H1 (cell line): Measurements from ENCODE around the gene MAGI2. TPM values are rescaled to one million over a fixed set of nuclear protein-coding genes. Genes with fewer than 3 reads are reported as not detected.

Experiments
- CTCF ChIA-PET: fragments of 300-600 bp; sonication (Branson Sonifier 250); formaldehyde crosslinking; loops from one replicate; lab custom pipeline; 2021; ENCODE audit not compliant: partially characterized antibody; lab: Charles Lee
- POLR2A ChIA-PET: fragments of 300-600 bp; sonication (Branson Sonifier 250); formaldehyde crosslinking; loops from one replicate; lab custom pipeline; 2021; ENCODE audit warnings: inconsistent platforms; ENCODE audit not compliant: partially characterized antibody; lab: Charles Lee
- DNase-seq, 2 experiments: peaks; one replicate each; pipeline versions ENCODE4 v3.0.0 to v3.0.0-alpha.2; 2010 to 2022; ENCODE audit warnings: low spot score in 2 of 2, low read depth in 1 of 2, mixed read lengths in 1 of 2
- FAIRE-seq: peaks from 2 replicates; lab custom pipeline; 2011; peaks lifted over from hg19 to GRCh38; lab: Jason Lieb, UNC
- H2AFZ ChIP-seq: 2 replicates; pipeline ENCODE4 v1.8.1; 2012; ENCODE audit warnings: low read length, inconsistent platforms
- H2AK5ac ChIP-seq: 2 replicates; pipeline ENCODE4 v1.6.1; 2013; ENCODE audit warnings: low read depth, low read length
- H2BK120ac ChIP-seq: replicated peaks from 2 replicates; pipeline ENCODE3; 2013; ENCODE audit warnings: low read depth, low read length, inconsistent platforms
- H2BK12ac ChIP-seq: 2 replicates; pipeline ENCODE4 v1.6.1; 2013; ENCODE audit warnings: low read depth, low read length
- H2BK15ac ChIP-seq: 2 replicates; pipeline ENCODE4 v1.6.1; 2013; ENCODE audit warnings: low read length
- H2BK20ac ChIP-seq: 2 replicates; pipeline ENCODE4 v1.6.1; 2013; ENCODE audit warnings: low read length
- H2BK5ac ChIP-seq: 2 replicates; pipeline ENCODE4 v1.6.1; 2013; ENCODE audit warnings: low read depth, low read length
- H3K14ac ChIP-seq: 2 replicates; pipeline ENCODE4 v1.6.1; 2013; ENCODE audit warnings: inconsistent platforms; ENCODE audit not compliant: insufficient read length
- H3K18ac ChIP-seq: 2 replicates; pipeline ENCODE4 v1.6.1; 2013; ENCODE audit warnings: low read length; ENCODE audit errors: extremely low read depth
- H3K23ac ChIP-seq: 2 replicates; pipeline ENCODE4 v1.6.1; 2013; ENCODE audit warnings: inconsistent platforms; ENCODE audit not compliant: insufficient read length
- H3K23me2 ChIP-seq: 2 replicates; pipeline ENCODE4 v1.6.1; 2013; ENCODE audit warnings: low read depth, low read length
- H3K27ac ChIP-seq: 2 replicates; pipeline ENCODE4 v1.6.1; 2011; ENCODE audit warnings: low read depth, low read length, inconsistent platforms
- H3K27me3 ChIP-seq, 4 experiments: replicated peaks in 1 of 4; 1 replicate in 1 of 4; 2 replicates in 3 of 4; pipeline versions ENCODE4 v1.6.1 to v1.8.1; 2011 to 2013; ENCODE audit warnings: low read length in 3 of 4, mild to moderate bottlenecking in 3 of 4, inconsistent platforms in 2 of 4, mixed read lengths in 2 of 4, moderate library complexity in 1 of 4; ENCODE audit not compliant: control insufficient read depth in 3 of 4, insufficient read depth in 3 of 4; ENCODE audit errors: extremely low read depth in 1 of 4
- H3K36me3 ChIP-seq, 4 experiments: 2 replicates each; pipeline versions ENCODE4 v1.6.1 to v1.8.1; 2011 to 2013; ENCODE audit warnings: mild to moderate bottlenecking in 4 of 4, low read length in 3 of 4, moderate library complexity in 2 of 4, control low read depth in 1 of 4, inconsistent platforms in 1 of 4; ENCODE audit not compliant: insufficient read depth in 4 of 4, control insufficient read depth in 2 of 4
- H3K4ac ChIP-seq: replicated peaks from 2 replicates; pipeline ENCODE3; 2013; ENCODE audit warnings: low read length, low read depth, mixed read lengths, inconsistent platforms; ENCODE audit not compliant: insufficient read length
- H3K4me1 ChIP-seq, 4 experiments: replicated peaks in 1 of 4; 1 replicate in 1 of 4; 2 replicates in 3 of 4; pipeline versions ENCODE4 v1.6.1 to v1.8.1; 2011 to 2013; ENCODE audit warnings: low read length in 3 of 4, inconsistent platforms in 2 of 4, mixed read lengths in 1 of 4; ENCODE audit not compliant: insufficient read depth in 4 of 4, control insufficient read depth in 3 of 4
- H3K4me2 ChIP-seq, 2 experiments: 2 replicates each; pipeline versions ENCODE4 v1.6.1 to v1.8.1; 2011 to 2013; ENCODE audit warnings: low read depth in 2 of 2, low read length in 2 of 2, control low read depth in 1 of 2, inconsistent platforms in 1 of 2, mild to moderate bottlenecking in 1 of 2; ENCODE audit not compliant: insufficient read depth in 1 of 2
- H3K4me3 ChIP-seq, 4 experiments: fragments of 200-600, 300-600 bp in 1 of 4; sonication (generic), shearing (Covaris generic), sonication (Bioruptor Twin) in 1 of 4; 2 replicates each; pipeline versions ENCODE4 v1.5.1 to v1.8.1; 2011 to 2016; ENCODE audit warnings: low read length in 4 of 4, low read depth in 3 of 4, control low read depth in 2 of 4, inconsistent platforms in 2 of 4, mild to moderate bottlenecking in 2 of 4, mixed read lengths in 1 of 4, moderate library complexity in 1 of 4; ENCODE audit not compliant: insufficient read depth in 2 of 4; ENCODE audit errors: extremely low read depth in 1 of 4
- H3K56ac ChIP-seq: replicated peaks from 2 replicates; pipeline ENCODE3; 2013; ENCODE audit warnings: low read depth, mild to moderate bottlenecking, mixed read lengths, low read length, inconsistent platforms; ENCODE audit not compliant: insufficient read length
- H3K79me1 ChIP-seq: 2 replicates; pipeline ENCODE4 v1.6.1; 2013; ENCODE audit warnings: low read depth, low read length, control low read depth
- H3K79me2 ChIP-seq, 2 experiments: 2 replicates each; pipeline versions ENCODE4 v1.6.1 to v1.8.1; 2012 to 2013; ENCODE audit warnings: low read length in 2 of 2, mild to moderate bottlenecking in 2 of 2, inconsistent platforms in 1 of 2; ENCODE audit not compliant: insufficient read depth in 2 of 2, control insufficient read depth in 1 of 2
- H3K9ac ChIP-seq, 4 experiments: replicated peaks in 1 of 4; 1 replicate in 1 of 4; 2 replicates in 3 of 4; pipeline versions ENCODE4 v1.6.1 to v1.8.1; 2011 to 2013; ENCODE audit warnings: low read depth in 3 of 4, low read length in 3 of 4, control low read depth in 2 of 4, mild to moderate bottlenecking in 2 of 4, moderate library complexity in 2 of 4, inconsistent platforms in 1 of 4; ENCODE audit errors: extremely low read depth in 1 of 4
- H3K9me3 ChIP-seq, 2 experiments: 2 replicates each; pipeline versions ENCODE4 v1.6.1 to v1.8.1; 2012 to 2013; ENCODE audit warnings: mild to moderate bottlenecking in 2 of 2, moderate library complexity in 2 of 2, control low read depth in 1 of 2, inconsistent platforms in 1 of 2, low read depth in 1 of 2, low read length in 1 of 2, mixed read lengths in 1 of 2; ENCODE audit not compliant: insufficient read depth in 2 of 2
- H4K20me1 ChIP-seq, 2 experiments: replicated peaks in 1 of 2; 2 replicates each; pipeline versions ENCODE3 to v1.8.1; 2011 to 2013; ENCODE audit warnings: inconsistent platforms in 2 of 2, low read length in 2 of 2, mild to moderate bottlenecking in 1 of 2; ENCODE audit not compliant: insufficient read depth in 2 of 2, control insufficient read depth in 1 of 2
- H4K5ac ChIP-seq: 2 replicates; pipeline ENCODE4 v1.6.1; 2013; ENCODE audit warnings: low read length, low read depth, mixed read lengths, inconsistent platforms; ENCODE audit not compliant: insufficient read length
- H4K8ac ChIP-seq: 2 replicates; pipeline ENCODE4 v1.8.0; 2013; ENCODE audit warnings: mild to moderate bottlenecking, moderate library complexity, low read length, inconsistent platforms; ENCODE audit not compliant: insufficient read depth; ENCODE audit errors: extremely low read depth
- H4K91ac ChIP-seq: replicated peaks from 2 replicates; pipeline ENCODE3; 2013; ENCODE audit warnings: low read length, mixed read lengths, inconsistent platforms; ENCODE audit not compliant: insufficient read length
- ATF3 ChIP-seq: IDR thresholded peaks from 2 replicates; pipeline ENCODE4 v1.6.1; 2011; ENCODE audit warnings: low read depth, mild to moderate bottlenecking, low read length; ENCODE audit not compliant: insufficient read depth
- E2F6 ChIP-seq: IDR thresholded peaks from 2 replicates; pipeline ENCODE4 v1.6.1; 2012; ENCODE audit warnings: inconsistent platforms
- EZH2 ChIP-seq: fragments of 200-600 bp; sonication (generic); IDR thresholded peaks from 2 replicates; pipeline ENCODE4 v1.7.1; 2012; ENCODE audit warnings: low read depth, mild to moderate bottlenecking, moderate library complexity, low read length, inconsistent platforms; ENCODE audit not compliant: severe bottlenecking
- GTF2F1 ChIP-seq: IDR thresholded peaks from 2 replicates; pipeline ENCODE4 v1.6.1; 2012; ENCODE audit warnings: low read depth, low read length, improper control_type of control experiment, borderline replicate concordance
- HDAC2 ChIP-seq, 2 experiments: fragments of 300-600 bp in 1 of 2; sonication (generic) in 1 of 2; IDR thresholded peaks; 2 replicates each; pipeline ENCODE4 v1.6.1; 2011 to 2012; ENCODE audit warnings: low read depth in 2 of 2, low read length in 2 of 2, mild to moderate bottlenecking in 2 of 2, moderate library complexity in 2 of 2, borderline replicate concordance in 1 of 2, inconsistent platforms in 1 of 2
- HDAC6 ChIP-seq: IDR thresholded peaks from one replicate; pipeline ENCODE4 v1.7.1; 2012; ENCODE audit warnings: low read depth, mild to moderate bottlenecking, inconsistent platforms, low read length, moderate library complexity
- JUN ChIP-seq: IDR thresholded peaks from 2 replicates; pipeline ENCODE4 v1.6.1; 2011; ENCODE audit warnings: low read depth, mild to moderate bottlenecking, improper control_type of control experiment, low read length
- POLR2AphosphoS5 ChIP-seq: IDR thresholded peaks from 2 replicates; pipeline ENCODE4 v1.6.1; 2011; ENCODE audit warnings: low read depth, low read length
- RFX5 ChIP-seq: IDR thresholded peaks from 2 replicates; pipeline ENCODE4 v1.6.1; 2011; ENCODE audit warnings: low read depth, low read length, improper control_type of control experiment, borderline replicate concordance
- SIN3A ChIP-seq, 2 experiments: IDR thresholded peaks in 1 of 2; conservative IDR thresholded peaks in 1 of 2; 2 replicates each; pipeline ENCODE4 v1.6.1; 2011 to 2012; ENCODE audit warnings: low read length in 2 of 2, improper control_type of control experiment in 1 of 2, low read depth in 1 of 2, mild to moderate bottlenecking in 1 of 2
- SP2 ChIP-seq: IDR thresholded peaks from 2 replicates; pipeline ENCODE4 v1.6.1; 2012; ENCODE audit warnings: mild to moderate bottlenecking, low read length, inconsistent platforms
- SP4 ChIP-seq: IDR thresholded peaks from 2 replicates; pipeline ENCODE4 v1.6.1; 2012; ENCODE audit warnings: low read length, inconsistent platforms
- SRF ChIP-seq: IDR thresholded peaks from 2 replicates; pipeline ENCODE4 v1.6.1; 2011; ENCODE audit warnings: mild to moderate bottlenecking, low read depth, low read length, moderate library complexity
- TBP ChIP-seq: IDR thresholded peaks from 2 replicates; pipeline ENCODE4 v1.6.1; 2011; ENCODE audit warnings: low read depth, low read length, improper control_type of control experiment
- polyA plus RNA-seq, 7 experiments: library from polyadenylated mRNA; depleted of rRNA in 3 of 7; stranded (reverse) in 5 of 7; unstranded in 2 of 7; fragments of >200 nt in 5 of 7; fragments of 200-250 nt in 2 of 7; gene quantifications; 1 replicate in 5 of 7; 2 replicates in 1 of 7; 4 replicates in 1 of 7; pipeline versions ENCODE4 v1.2.1 to v1.2.3, GENCODE V29; 2011 to 2013; ENCODE audit warnings: missing spikeins in 2 of 7, mixed read lengths in 2 of 7
- total RNA-seq: library from RNA; stranded (reverse); fragmentation: NEBNext Ultra II Directional; extraction: Animal tissue kit (Norgen Biotek cat#: 25700); gene quantifications from 2 replicates; pipeline ENCODE4 v1.2.1, GENCODE V29; 2021

MAGI2 gene
- total and polyA plus RNA-seq, 2 of the 8 experiments (the other 6 are each of a cell fraction or from before 2014, with no cell fraction given): 6.0 to 27.3 TPM

- no peak overlapping the region for H2AK5ac ChIP-seq
- H3K9ac ChIP-seq: no peak overlapping the region
- no peak overlapping the region for H2BK15ac ChIP-seq
- POLR2A ChIA-PET: no interaction called here
- DNase-seq (no peak), FAIRE-seq (no peak)
- H2BK120ac ChIP-seq: no peak overlapping the region
- H3K36me3 ChIP-seq: no peaks in the 10 kb centered on the region
- no peak overlapping the region for H2BK5ac ChIP-seq
- H2BK12ac ChIP-seq: no peak overlapping the region
- H3K79me1 ChIP-seq: no peaks in the 10 kb centered on the region
- H4K91ac ChIP-seq: no peak overlapping the region
- H3K14ac ChIP-seq: no peak overlapping the region
- CTCF ChIA-PET: interaction anchor here (0.6 to 2.1 kb wide), 9 partner anchors 11 to 440 kb away, joined by 3 to 7 read pairs (median 3); partner anchors contain the start of gene MAGI2
- H3K23me2 ChIP-seq: no peaks in the 10 kb centered on the region; the same call in 1 of the 2 replicates
- H3K9me3 ChIP-seq: no peaks in the 10 kb centered on the region
- no peaks in the 10 kb centered on the region for H3K27me3 ChIP-seq
- no peak overlapping the region for H3K56ac ChIP-seq
- no peak overlapping the region for H3K4me3 ChIP-seq
- H3K79me2 ChIP-seq: no peaks in the 10 kb centered on the region
- no peak overlapping the region for H4K8ac ChIP-seq
- H2AFZ ChIP-seq: no peak overlapping the region; the same call in 1 of the 2 replicates
- H3K27ac ChIP-seq: no peak overlapping the region
- no peak overlapping the region for H3K4me2 ChIP-seq
- no peak overlapping the region for H4K5ac ChIP-seq
- no peaks in the 10 kb centered on the region for H4K20me1 ChIP-seq
- no peak overlapping the region for H2BK20ac ChIP-seq
- H3K18ac ChIP-seq: no peak overlapping the region
- H3K4ac ChIP-seq: no peak overlapping the region
- no peak overlapping the region for H3K23ac ChIP-seq
- H3K4me1 ChIP-seq: no peaks in the 10 kb centered on the region
- TF ChIP-seq SIN3A (conservative IDR thresholded peaks at IDR 0.05 in 1 of 2, IDR thresholded peaks at IDR 0.05 in 1 of 2; ENCODE audit: low read depth in 1 of 2, low read length in 2 of 2) (no peak), SP2 (no peak), SP4 (no peak), ATF3 (no peak), SRF (no peak), JUN (no peak), HDAC6 (no peak), RFX5 (no peak), EZH2 (no peak), GTF2F1 (no peak), E2F6 (no peak), HDAC2 (IDR thresholded peaks at IDR 0.05; ENCODE audit: borderline replicate concordance in 1 of 2, low read depth in 2 of 2, low read length in 2 of 2) (no peak), TBP (no peak), POLR2AphosphoS5 (no peak)
Measured at GRCh38 chr7:79301419-79301818, 152.0 kb downstream of the MAGI2 start.
